ENCODE measurements around the gene CNTFR. TPM values are rescaled to one million over a fixed set of nuclear protein-coding genes. Genes with fewer than 3 reads are reported as not detected.
"Not testable (repeated sequence)": the region's sequence is repeated elsewhere in the genome, so short reads cannot be mapped to it uniquely, and the experiment has no call there.

The CNTFR gene, protein sequence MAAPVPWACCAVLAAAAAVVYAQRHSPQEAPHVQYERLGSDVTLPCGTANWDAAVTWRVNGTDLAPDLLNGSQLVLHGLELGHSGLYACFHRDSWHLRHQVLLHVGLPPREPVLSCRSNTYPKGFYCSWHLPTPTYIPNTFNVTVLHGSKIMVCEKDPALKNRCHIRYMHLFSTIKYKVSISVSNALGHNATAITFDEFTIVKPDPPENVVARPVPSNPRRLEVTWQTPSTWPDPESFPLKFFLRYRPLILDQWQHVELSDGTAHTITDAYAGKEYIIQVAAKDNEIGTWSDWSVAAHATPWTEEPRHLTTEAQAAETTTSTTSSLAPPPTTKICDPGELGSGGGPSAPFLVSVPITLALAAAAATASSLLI
- total RNA-seq: 10 to 100 TPM in 3 of 4 donors, 1 to 10 TPM in 1; 1.7 to 24.6 (median 15.6) TPM

DNA sequence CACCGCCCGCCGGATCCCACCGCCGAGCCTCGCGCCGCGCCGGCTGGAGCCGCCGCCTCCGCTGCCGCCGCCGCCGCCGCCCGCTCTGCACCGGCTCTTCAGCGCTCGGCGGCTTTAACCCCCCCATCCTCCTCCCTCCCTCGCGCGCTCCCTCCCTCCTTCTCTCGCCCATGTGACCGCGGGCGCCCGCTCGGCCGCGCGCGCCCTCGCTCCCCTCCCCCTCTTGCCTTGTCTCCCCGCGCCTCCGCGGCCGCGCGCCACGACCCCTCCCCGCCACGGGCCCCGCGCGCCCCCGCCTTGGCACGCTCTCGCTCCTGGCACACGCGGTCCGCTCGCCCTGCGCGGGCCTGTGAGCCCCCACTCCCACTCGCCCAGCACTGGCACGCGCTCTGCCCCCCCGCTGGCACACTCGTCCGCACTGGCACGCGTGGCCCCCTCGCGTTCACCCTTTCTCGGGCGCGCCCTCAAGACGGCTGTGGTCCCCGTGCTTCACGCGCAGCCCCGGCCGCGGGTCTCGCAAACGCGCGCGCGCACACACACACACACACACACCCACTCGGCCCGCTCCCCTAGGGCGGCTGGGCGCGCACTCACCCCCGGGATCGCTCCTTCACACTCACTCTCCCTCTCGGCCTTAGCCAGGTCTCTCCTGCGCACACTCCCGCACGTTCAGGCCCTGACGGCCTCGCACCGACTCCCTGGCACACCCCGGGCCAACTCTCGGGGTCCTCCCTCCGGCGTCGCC, at the start of gene CNTFR:
Gene CNTFR, minus strand, starts transcription at position 89 of the 745 bp plus-strand sequence. CDS start 20,743 bp downstream, outside the sequence.
- Histone ChIP-seq H3K36me3 (no peaks in the 10 kb centered on the region), H3K27ac (peak within 1 kb of the TSS in 3 of 4 donors; percentile 19 to 74 (median 43)), H3K27me3 (peaks cover 0 to 29% of the 10 kb centered on the region in 2 donors), H3K4me1 (peaks cover 0 to 49% (median 23%) of the 10 kb centered on the region in 4 donors), H3K4me3 (peak within 1 kb of the TSS; percentile 28 to 66 (median 56)), H3K9me3 (no peaks in the 10 kb centered on the region)
- DNase-seq: peak in 1 of 3 donors; percentile 66
- TF ChIP-seq, protein P1, sequence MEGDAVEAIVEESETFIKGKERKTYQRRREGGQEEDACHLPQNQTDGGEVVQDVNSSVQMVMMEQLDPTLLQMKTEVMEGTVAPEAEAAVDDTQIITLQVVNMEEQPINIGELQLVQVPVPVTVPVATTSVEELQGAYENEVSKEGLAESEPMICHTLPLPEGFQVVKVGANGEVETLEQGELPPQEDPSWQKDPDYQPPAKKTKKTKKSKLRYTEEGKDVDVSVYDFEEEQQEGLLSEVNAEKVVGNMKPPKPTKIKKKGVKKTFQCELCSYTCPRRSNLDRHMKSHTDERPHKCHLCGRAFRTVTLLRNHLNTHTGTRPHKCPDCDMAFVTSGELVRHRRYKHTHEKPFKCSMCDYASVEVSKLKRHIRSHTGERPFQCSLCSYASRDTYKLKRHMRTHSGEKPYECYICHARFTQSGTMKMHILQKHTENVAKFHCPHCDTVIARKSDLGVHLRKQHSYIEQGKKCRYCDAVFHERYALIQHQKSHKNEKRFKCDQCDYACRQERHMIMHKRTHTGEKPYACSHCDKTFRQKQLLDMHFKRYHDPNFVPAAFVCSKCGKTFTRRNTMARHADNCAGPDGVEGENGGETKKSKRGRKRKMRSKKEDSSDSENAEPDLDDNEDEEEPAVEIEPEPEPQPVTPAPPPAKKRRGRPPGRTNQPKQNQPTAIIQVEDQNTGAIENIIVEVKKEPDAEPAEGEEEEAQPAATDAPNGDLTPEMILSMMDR (IDR thresholded peaks at IDR 0.05): no peak
- peak in 1 of 2 donors; percentile 21 for TF ChIP-seq POLR2A (IDR thresholded peaks at IDR 0.05)

DNA sequence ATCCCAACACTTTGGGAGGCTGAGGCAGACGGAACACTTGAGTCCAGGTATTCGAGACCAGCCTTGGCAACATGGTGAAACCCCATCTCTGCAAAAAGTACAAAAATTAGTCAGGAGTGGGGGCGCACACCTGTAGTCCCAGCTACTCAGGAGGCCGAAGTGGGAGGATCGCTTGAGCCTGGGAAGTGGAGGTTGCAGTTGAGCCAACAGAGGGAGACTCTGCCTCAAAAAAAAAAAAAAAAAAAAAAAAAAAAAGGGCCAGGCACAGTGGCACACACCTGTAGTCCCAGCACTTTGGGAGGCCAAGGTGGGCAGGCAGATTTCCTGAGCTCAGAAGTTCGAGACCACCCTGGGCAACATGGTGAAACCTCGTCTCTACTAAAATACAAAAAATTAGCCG, 49.8 kb upstream of the CNTFR start:
- H3K9me3 ChIP-seq, H3K27me3 ChIP-seq, H3K27ac ChIP-seq, H3K36me3 ChIP-seq, DNase-seq, H3K4me3 ChIP-seq: not testable (repeated sequence)
- peaks cover 0 to 26% (median 10%) of the 10 kb centered on the region in 4 donors for H3K4me1 ChIP-seq

DNA sequence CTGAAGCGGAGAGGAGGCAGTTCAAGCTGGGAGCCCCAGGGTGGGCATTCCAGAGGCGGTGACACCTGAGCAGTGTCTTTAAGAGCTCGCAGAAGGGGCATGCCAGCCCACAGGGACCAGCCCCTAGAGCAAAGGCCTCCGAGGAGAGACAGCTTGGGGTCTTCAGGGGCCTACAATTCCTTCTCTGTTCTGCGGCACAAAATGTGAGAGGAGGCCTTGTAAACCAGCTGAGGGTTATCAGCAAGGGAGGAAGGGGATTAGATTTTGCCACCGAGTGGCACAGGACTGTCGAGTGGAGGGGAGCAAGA, 48.6 kb upstream of the CNTFR start:
- TF ChIP-seq, protein P1 (IDR thresholded peaks at IDR 0.05): no peak
- TF ChIP-seq POLR2A (IDR thresholded peaks at IDR 0.05): no peak
- Histone ChIP-seq H3K36me3 (peaks cover 0 to 10% (median 0%) of the 10 kb centered on the region in 3 donors), H3K27ac (peak overlapping the region; percentile 73 to 86 (median 82)), H3K4me3 (peak overlapping the region; percentile 69 to 79 (median 74)), H3K4me1 (peaks cover 0 to 26% (median 10%) of the 10 kb centered on the region in 4 donors), H3K27me3 (no peaks in the 10 kb centered on the region), H3K9me3 (no peaks in the 10 kb centered on the region)
- DNase-seq: no peak

DNA sequence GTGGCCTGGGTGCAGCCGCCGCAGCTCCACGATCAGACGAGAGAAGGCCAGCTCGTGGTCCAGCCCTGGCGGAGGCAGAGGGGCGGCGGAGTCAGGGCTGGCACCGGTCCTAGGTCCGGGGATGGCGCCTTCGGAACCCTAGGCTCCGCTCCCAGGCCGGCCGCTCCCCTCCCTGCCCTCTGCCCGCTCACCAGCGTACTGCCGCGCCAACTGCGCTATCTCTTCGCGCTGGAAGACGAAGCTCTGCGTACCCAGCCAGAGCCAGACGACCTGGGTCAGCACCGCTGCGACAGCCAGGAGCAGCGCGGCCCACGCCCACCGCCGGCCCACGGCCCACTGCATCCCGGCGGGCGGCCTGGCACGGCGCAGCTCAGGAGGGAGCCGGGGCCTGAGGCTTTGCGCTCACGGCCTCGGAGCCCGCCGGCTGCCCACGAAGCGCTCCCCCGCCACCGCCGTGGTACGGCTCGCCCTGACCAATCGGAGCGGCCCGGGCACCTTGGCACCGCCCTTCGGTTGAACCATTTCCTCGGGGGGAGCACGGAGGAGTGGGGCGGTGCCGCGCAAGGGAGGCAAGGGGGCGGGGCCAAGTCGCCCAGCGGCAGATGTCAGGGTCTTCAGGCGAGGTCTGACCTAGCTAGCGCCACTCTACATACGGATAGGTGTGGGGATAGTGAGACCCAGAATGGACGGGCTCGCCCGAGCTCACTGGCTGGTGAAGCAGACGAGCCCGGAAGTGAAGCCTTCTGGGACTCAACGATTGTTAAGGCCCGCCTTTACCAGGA, 48.0 kb upstream of the CNTFR start, which contains the start of gene SIGMAR1:
Gene SIGMAR1, minus strand, starts transcription at position 432 of the 782 bp plus-strand sequence. Its CDS starts 90 bp downstream, at position 342.
- Histone ChIP-seq H3K9me3 (no peaks in the 10 kb centered on the region), H3K4me1 (peaks cover 0 to 26% (median 10%) of the 10 kb centered on the region in 4 donors), H3K27ac (peak within 1 kb of the TSS; percentile 73 to 86 (median 82)), H3K27me3 (no peaks in the 10 kb centered on the region), H3K4me3 (peak within 1 kb of the TSS; percentile 69 to 79 (median 74)), H3K36me3 (peaks cover 0 to 10% (median 0%) of the 10 kb centered on the region in 3 donors)
- DNase-seq: peak; percentile 89 to 97 (median 97)
- TF ChIP-seq, protein P1 (IDR thresholded peaks at IDR 0.05): peak in 2 of 6 experiments; percentile 30 to 34
- TF ChIP-seq POLR2A (IDR thresholded peaks at IDR 0.05): peak; percentile 88 to 89

DNA sequence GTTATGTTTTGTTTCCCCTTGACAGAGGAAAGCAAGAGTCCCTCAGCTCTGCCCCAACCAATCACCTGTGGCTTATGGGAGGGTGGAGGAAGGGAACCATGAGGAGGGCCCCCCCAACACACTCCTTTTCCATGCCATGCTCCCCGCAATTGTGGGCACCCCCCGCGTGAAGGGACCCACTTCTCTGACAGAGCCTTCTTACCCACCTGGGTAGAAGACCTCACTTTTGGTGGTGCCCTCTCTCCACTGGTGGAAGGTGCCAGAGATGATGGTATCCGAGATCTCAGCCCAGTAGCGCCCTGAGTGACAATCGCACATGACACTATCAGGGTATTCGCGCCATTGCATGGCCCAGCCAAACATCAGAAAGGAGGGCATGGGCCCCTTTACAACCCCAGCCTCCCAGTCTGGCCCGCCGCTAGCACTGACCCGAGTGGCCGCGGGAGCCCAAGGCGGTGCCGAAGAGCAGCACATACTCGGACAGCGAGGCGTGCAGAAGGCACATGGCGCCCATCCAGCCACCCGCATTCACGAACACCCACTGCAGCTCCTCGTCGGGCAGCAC, 47.3 kb upstream of the CNTFR start:
- Histone ChIP-seq H3K4me1 (peaks cover 0 to 26% (median 10%) of the 10 kb centered on the region in 4 donors), H3K9me3 (no peaks in the 10 kb centered on the region), H3K36me3 (peaks cover 0 to 10% (median 0%) of the 10 kb centered on the region in 3 donors), H3K27me3 (no peaks in the 10 kb centered on the region), H3K4me3 (peak overlapping the region; percentile 69 to 79 (median 74)), H3K27ac (peak overlapping the region; percentile 73 to 86 (median 82))
- TF ChIP-seq, protein P1 (IDR thresholded peaks at IDR 0.05): no peak
- no peak for DNase-seq

Data from Peyer's patch (tissue), 4 donors.